ENCODE data around the gene ATXN7.

- no peak for TF ChIP-seq CTCF (IDR thresholded peaks at IDR 0.05)
- no peak for TF ChIP-seq POLR2A (IDR thresholded peaks at IDR 0.05)
Measured at GRCh38 chr3:63959146-63959545, 95.5 kb downstream of the ATXN7 start.
